GM21390 (cell line): ENCODE results near the gene MGAT1.
"Not testable (repeated sequence)": the region's sequence is repeated elsewhere in the genome, so short reads cannot be mapped to it uniquely, and the experiment has no call there.

Source experiments
- ATAC-seq: cut with Tn5 transposase; IDR thresholded peaks from one replicate; pipeline ENCODE4 v1.9.1; 2021; ENCODE audit not compliant: unreplicated experiment

Gene MGAT1

GRCh38 chr5:180807046-180807445, 4.4 kb upstream of the MGAT1 start:
- no peak for ATAC-seq

GRCh38 chr5:180806351-180807011, 3.9 kb upstream of the MGAT1 start:
- no peak for ATAC-seq

DNA sequence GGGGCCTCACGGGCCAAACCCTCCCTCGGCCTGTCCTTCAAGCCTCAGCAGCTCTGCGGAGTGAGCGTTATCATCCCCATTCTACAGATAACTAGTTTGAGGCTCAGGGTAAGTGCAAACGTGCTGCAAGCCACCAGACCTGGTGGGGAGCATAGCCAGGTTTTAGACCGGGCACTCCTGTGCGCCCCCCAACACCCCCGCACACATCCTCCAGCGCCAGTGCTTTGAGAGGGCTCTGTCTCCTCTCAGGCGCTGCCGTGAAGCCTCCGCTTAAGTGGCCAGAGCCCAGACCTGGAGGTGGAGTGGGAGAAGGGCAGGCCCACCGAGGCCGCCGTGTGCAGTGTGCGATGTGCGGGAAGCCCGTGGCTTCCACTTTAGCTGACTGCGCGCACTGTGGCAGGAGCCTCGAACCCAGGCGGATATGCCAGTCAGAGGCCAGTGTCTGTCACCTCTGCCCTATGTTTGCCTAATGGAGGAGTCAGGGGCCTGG, 1.6 kb upstream of the MGAT1 start:
- peak; percentile 5 for ATAC-seq

DNA sequence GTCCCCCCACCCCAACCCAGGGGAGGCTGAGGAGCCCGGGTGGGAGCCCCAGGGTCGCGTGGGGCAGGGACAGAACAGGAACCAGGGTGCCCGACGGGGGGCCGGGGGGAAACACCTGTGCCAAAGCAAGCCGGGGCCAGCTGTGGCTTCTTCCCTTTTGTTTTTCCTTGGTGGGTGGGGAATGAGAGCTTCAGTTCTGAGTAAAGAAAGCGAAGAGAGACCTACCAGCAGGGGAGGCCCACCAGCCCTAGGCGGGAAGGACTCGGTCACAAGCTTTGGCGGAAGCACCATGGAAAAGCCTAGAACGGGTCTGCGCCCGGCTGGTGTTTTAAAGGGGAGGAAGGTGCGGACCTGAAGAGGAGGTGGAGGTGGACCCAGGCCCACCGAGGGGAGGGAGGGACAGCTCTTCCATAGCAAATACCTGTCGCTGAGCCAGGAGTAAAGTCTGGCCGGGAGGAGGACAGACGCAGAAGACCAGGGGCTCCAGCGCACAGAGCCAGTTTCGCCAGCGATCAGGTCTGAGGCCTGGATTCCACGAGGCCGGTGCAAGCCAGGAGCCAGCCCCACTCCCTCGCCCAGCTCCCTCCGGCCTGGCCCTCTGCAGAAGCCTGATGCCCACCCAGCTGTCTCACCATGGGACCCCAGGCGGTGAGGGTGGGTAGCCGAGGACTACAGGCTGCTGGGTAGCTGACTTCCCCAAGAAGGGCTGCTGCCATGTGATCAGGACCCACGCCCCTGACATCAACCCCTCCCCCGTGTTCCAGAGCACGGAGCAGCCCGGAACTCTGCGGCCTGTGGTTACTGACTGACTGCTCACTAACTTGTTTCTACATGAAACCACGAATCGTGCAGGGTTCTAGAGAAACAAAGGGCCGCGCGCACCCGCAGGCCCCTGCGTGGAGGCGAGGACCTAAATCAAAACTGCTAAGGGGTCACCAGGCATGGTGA, 849 bp upstream of the MGAT1 start:
- ATAC-seq: peak; percentile 59

DNA sequence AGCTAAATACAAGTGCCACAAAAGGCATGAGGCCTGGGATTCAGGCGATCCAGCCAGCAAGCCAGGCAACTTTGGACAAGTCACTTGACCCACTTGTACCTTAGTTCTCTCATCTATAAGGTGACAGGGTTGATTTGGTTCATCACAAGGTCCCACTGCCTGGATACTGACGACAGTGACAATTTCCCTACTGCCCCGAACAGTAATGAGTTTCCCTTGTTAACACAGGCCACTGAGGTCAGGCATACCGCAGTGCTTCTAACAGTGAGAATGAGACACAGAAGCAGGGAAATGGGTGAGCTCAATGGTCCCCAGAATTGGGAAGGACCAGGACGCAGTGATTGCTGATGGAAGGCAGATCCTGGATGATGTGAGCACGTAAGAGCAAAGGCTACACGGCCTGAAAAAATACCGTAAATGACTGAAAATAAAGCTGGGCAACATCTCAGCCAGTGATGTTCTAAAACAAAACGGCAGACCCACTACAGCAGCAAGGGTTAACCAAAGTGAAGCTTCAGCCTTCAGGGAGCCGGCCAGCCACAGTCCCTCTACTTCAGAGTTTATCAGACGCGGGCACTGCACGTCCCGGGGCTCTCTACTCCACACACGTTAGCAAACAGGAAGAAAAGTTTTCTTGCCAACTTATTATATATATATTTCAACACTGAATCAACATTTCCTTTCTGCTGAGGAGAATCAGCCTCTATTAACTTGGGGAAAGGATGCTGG, 846 bp downstream of the MGAT1 start:
- peak; percentile 0 for ATAC-seq

- ATAC-seq: no peak
Observed at GRCh38 chr5:180799902-180800801, 2.5 kb downstream of the MGAT1 start.

DNA sequence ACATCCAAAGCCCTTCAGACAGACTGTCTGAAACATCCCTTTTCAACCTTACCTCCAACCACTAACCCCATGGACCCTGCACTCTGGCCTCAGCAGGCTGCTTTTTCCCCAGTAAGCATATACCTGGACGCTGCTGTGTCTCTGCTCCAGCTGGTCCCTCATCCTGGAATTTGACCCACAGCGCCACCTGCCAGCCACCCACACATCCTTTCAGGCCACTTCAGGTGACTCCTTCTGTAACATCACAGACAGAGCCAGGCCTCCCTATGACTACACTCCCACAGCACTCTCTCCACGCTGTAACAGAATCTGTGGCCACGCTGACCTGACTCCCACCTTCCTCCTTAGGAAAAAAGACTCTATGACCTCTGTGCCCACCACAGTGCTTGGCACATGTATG, 3.4 kb downstream of the MGAT1 start:
- ATAC-seq: no peak

DNA sequence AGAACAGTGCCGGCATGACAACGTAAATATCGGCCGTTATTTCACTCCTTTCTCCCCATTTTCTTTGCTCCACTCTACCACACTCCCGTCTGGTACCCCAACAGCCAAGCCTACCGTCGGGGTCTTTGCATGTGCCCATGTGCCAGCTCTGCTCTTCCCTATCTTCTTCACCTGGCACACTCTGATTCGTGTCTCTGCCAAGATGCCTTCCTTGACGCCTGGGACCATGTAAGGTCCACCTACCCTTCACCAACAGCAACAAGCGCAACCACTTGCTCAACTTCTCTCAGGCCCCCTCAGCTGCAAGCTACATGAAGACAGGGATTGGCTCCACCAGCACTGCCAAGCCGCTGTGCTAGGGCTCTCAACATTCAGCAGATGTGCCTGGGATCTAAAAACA, 4.4 kb downstream of the MGAT1 start:
- no peak for ATAC-seq

GRCh38 chr5:180797256-180798192, 5.1 kb downstream of the MGAT1 start:
- ATAC-seq: no peak

DNA sequence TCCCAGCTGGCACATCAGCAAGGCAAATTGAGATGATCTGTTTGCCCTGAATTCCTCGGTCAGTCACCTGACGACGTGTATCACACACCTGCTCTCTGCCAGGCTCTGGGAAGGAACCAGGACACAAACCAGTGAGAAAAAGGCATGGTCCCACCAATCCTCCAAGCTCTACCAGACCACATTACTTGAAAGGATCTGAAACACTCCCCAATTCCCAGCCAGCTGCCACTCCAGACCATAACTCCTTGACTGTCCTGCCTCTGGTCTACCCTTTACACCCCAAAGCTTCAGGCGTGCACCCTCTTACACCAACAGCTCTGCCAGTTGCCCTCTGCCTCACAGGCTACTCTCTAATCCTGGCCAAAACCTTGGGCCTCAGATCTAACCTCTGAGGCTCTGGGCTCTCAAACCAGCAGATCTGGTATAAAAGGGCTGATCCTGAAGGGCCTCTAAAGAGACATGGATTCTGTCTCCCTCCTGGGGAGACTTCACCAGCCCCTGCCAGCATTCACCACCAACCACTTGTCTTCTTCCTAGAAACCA, 6.8 kb downstream of the MGAT1 start:
- ATAC-seq: no peak

DNA sequence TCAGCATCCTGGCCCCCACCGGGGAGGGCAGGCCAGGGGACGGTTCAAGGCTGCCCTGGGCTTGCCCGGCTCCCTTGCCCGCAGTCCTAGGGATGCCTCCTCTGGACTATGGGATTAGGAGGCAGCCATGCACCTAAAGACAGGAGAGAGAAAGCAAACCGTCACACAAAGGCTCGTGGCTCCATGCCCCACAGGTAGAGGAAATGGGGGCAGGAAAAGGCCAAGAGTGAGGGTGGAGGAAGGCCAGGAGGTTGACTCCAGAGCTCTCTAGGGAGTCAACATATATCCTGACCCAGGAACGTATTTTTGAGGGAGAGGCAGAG, 9.7 kb downstream of the MGAT1 start:
- ATAC-seq: no peak

DNA sequence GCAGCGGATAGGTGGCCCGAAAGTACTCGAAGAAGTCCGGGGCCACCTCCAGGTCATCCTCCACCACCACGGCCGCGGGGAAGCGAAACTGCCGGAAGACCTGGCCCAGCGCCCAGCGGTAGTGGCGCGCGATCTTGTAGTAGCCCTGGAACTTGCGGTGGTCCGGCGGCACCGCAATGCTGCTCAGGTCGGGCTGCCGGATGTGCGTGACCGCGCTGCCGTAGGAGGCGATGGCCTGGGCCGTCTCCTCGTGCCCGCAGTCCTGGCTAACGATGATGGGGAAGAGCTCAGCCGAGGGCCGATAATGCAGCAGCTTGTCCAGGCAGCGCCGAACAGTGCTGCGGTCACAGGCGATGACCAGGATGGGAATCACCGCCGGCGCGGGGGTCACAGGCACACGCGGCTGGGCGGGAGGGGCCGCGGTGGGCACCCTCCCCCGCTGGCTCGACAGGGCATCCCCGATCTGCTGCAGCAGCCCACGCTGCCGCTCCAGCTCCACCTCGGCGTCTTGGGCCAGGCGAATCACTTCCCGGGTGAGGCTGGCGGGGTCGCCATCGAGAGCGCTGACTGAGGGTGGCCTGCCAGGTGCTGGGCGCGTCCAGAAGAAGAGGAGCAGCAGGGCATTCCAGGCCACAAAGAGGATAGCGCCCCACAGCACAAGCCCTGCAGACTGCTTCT, 10.2 kb downstream of the MGAT1 start:
- ATAC-seq: no peak

DNA sequence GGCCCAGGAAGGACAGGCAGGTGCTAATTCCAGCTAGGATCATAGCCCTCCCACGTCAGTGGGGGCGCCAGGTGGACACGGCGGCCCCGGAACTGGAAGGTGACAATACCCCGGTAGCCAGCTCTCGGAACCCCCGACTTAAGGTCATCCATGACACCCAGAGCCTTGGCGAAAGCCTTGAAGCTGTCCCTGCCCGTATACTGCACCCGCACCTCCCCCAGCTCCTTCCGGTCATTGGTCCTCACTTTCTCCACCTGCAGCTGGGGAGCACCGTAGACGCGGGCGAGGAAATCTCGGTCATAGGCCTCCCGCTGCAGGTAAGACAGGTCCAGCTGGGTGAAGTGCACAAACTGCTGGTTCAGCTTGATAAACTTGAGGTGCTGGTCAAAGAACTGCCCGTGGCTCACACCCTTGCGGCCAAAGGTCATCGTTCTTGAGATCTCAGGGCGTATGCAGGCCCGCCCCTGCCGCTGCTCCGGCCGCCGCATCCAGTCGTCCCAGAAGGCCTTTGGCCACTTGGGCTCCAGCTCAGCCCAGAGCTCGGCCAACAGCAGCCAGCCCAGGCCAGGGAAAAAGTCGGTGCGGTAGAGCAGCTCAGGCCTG, 10.9 kb downstream of the MGAT1 start:
- no peak for ATAC-seq

- no peak for ATAC-seq
Observed at GRCh38 chr5:180790524-180790923, 12.1 kb downstream of the MGAT1 start.

DNA sequence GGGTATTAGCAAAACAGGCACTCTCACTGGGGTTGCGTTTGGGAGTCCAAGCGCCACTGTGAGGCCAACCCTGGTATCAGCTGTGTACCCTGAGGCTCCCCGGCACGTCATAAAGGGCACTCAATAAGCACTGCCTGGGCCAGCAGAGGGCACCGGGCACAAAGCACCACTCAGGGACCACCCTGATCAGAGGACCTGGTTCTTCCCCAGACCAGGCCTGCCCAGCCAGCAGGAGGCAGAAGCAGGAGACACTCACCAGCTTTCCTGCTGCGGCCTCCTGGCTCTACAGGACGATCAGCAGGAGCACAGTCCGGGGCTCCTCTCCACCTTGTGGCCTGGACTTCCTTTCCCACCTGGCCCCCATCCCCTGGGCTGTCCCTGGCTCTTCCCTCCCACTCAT, 12.6 kb downstream of the MGAT1 start:
- ATAC-seq: no peak

DNA sequence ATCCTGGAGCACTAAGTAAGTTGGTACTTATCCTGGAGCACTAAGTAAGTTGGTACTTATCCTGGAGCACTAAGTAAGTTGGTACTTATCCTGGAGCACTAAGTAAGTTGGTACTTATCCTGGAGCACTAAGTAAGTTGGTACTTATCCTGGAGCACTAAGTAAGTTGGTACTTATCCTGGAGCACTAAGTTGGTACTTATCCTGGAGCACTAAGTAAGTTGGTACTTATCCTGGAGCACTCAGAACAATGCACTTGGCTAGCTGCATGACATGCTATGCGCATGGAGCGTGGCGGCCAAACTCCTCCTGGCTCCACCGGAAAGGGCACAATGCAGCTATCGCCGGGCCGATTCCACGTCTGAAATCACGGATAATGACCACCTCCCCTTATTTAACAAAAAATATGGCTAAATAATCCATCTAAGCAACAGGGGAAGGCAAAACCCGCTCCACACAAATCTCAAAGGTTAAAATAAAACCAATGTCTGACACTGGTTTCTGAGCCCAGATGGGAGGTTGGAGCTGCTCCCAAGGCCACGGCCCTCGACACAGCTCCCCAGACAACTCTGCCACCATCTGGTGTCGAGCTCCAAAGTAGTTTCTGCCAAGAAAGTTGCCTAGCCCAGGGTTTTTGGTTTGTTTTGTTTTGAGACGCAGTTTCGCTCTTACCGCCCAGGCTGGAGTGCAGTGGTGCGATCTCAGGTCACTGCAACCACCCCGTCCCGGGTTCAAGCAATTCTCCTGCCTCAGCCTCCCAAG, 13.8 kb downstream of the MGAT1 start:
- not testable (repeated sequence) for ATAC-seq

DNA sequence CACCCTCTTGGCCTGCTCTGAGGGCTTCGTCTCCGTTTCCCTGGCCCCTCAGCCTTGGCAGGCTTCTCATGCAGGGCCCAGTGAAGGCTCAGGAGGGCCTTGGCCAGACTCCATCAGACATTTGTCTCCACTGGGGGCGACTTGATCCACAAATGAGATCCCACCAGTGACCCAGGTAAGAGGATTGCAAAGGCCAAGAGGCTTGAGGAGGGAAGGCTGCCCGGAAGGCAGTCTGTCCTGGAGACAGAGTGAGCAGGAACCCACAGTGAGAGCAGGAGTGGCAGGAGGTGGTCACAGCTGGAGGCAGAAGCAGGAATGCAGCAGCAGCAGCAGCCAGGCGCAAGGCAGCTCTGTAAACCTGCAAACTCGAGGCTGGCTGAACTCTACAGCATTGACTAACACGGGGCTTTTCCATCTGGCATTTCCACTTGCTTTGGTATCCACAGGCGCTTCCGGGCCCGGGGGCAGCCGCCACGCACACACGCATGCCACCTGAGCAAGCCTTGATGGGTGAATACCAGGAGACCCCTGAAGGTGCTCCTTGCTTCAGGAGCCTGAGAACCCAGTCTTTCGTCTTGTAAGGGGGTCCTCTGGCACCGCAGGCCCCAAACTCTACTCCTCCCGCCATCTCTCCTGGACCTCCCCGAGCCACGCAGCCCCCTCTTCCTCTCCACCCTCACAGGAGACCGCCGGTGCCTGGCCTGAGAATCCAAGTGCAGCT, 14.7 kb downstream of the MGAT1 start:
- no peak for ATAC-seq
